GM23338 (cell line): Measurements from ENCODE around the gene GNAI3. TPM values are rescaled to one million over a fixed set of nuclear protein-coding genes. Genes with fewer than 3 reads are reported as not detected.

Source experiments
- ATAC-seq: fragments of 200-7000 bp; cut with Tn5 transposase; 3 replicates; pipeline ENCODE4 v1.9.1; 2020
- DNase-seq: peaks from one replicate; pipeline ENCODE4 v3.0.0-alpha.2; 2015; ENCODE audit warnings: low spot score
- H2AFZ ChIP-seq: fragments of 200-600 bp; sonication (generic); 2 replicates; pipeline ENCODE4 v1.8.0; 2016; ENCODE audit warnings: antibody characterized with exemption, mild to moderate bottlenecking, moderate library complexity
- H3F3A ChIP-seq: fragments of 200-600 bp; sonication (generic); replicated peaks from 2 replicates; pipeline ENCODE4 v1.8.0; 2017; ENCODE audit warnings: antibody characterized with exemption, mixed run types, low read depth
- H3K27ac ChIP-seq: fragments of 200-600 bp; sonication (generic); 2 replicates; pipeline ENCODE4 v1.6.1; 2016; ENCODE audit warnings: low read depth
- H3K27me3 ChIP-seq: fragments of 200-600 bp; sonication (generic); 2 replicates; pipeline ENCODE4 v1.8.0; 2016; ENCODE audit warnings: mild to moderate bottlenecking, mixed run types, moderate library complexity; ENCODE audit not compliant: insufficient read depth
- H3K36me3 ChIP-seq: fragments of 200-600 bp; sonication (generic); 2 replicates; pipeline ENCODE4 v1.8.0; 2016; ENCODE audit warnings: mild to moderate bottlenecking; ENCODE audit not compliant: insufficient read depth
- H3K4me1 ChIP-seq: fragments of 200-600 bp; sonication (generic); 2 replicates; pipeline ENCODE4 v1.8.0; 2016; ENCODE audit warnings: mild to moderate bottlenecking, moderate library complexity; ENCODE audit not compliant: insufficient read depth
- H3K4me2 ChIP-seq: fragments of 200-600 bp; sonication (generic); 2 replicates; pipeline ENCODE4 v1.7.1; 2017; ENCODE audit warnings: mixed run types
- H3K4me3 ChIP-seq: fragments of 200-600 bp; sonication (generic); 2 replicates; pipeline ENCODE4 v1.6.1; 2016; ENCODE audit warnings: mixed run types
- H3K79me2 ChIP-seq: fragments of 200-600 bp; sonication (generic); replicated peaks from 2 replicates; pipeline ENCODE4 v1.8.0; 2017; ENCODE audit warnings: mild to moderate bottlenecking; ENCODE audit not compliant: insufficient read depth
- H3K9me2 ChIP-seq: fragments of 200-600 bp; sonication (generic); 2 replicates; pipeline ENCODE4 v1.8.0; 2017; ENCODE audit not compliant: insufficient read depth
- H4K20me1 ChIP-seq: fragments of 200-600 bp; sonication (generic); replicated peaks from 2 replicates; pipeline ENCODE4 v1.8.0; 2017; ENCODE audit warnings: mild to moderate bottlenecking; ENCODE audit not compliant: insufficient read depth
- H3K27ac Mint-ChIP-seq: 2 replicates; pipeline ENCODE4 v1.8.0; 2020; ENCODE audit warnings: inconsistent platforms, mild to moderate bottlenecking, moderate library complexity, mixed read lengths
- H3K27me3 Mint-ChIP-seq: 3 replicates; pipeline ENCODE4 v1.8.0; 2022; ENCODE audit warnings: low read depth, mild to moderate bottlenecking, moderate library complexity, mixed read lengths, inconsistent platforms; ENCODE audit not compliant: insufficient read depth, poor library complexity
- H3K36me3 Mint-ChIP-seq: 3 replicates; pipeline ENCODE4 v1.8.0; 2021; ENCODE audit warnings: low read depth, mild to moderate bottlenecking, inconsistent platforms, moderate library complexity, mixed read lengths
- H3K4me1 Mint-ChIP-seq: 3 replicates; pipeline ENCODE4 v1.8.0; 2020; ENCODE audit warnings: mild to moderate bottlenecking, inconsistent platforms, mixed read lengths
- H3K4me3 Mint-ChIP-seq: 3 replicates; pipeline ENCODE4 v1.8.0; 2021; ENCODE audit warnings: moderate library complexity, mild to moderate bottlenecking, inconsistent platforms, mixed read lengths
- H3K9me3 Mint-ChIP-seq: 3 replicates; pipeline ENCODE4 v1.8.0; 2020; ENCODE audit warnings: moderate library complexity, mild to moderate bottlenecking, inconsistent platforms, mixed read lengths
- CREB1 ChIP-seq: fragments of 250-450 bp; sonication (Bioruptor Pico); IDR thresholded peaks from 2 replicates; pipeline ENCODE4 v1.5.0; 2020; ENCODE audit warnings: low read depth, mild to moderate bottlenecking, moderate library complexity
- ETS1 ChIP-seq: IDR thresholded peaks from 2 replicates; pipeline ENCODE4 v1.6.1; 2016; ENCODE audit warnings: antibody characterized with exemption
- EZH2 ChIP-seq: fragments of 200-600 bp; sonication (generic); IDR thresholded peaks from one replicate; pipeline ENCODE4 v1.8.0; 2017; ENCODE audit warnings: antibody characterized with exemption, mild to moderate bottlenecking, low read depth; ENCODE audit not compliant: unreplicated experiment
- EZH2phosphoT487 ChIP-seq: fragments of 200-600 bp; sonication (generic); IDR thresholded peaks from one replicate; pipeline ENCODE4 v1.8.1; 2018; ENCODE audit warnings: antibody characterized with exemption; ENCODE audit not compliant: unreplicated experiment
- JUNB ChIP-seq: IDR thresholded peaks from one replicate; pipeline ENCODE4 v1.6.1; 2016; ENCODE audit warnings: antibody characterized with exemption; ENCODE audit not compliant: unreplicated experiment
- NANOG ChIP-seq: IDR thresholded peaks from 2 replicates; pipeline ENCODE4 v1.6.1; 2016; ENCODE audit warnings: antibody characterized with exemption, borderline replicate concordance
- POLR2AphosphoS5 ChIP-seq: IDR thresholded peaks from 2 replicates; pipeline ENCODE4 v1.6.1; 2016; ENCODE audit warnings: antibody characterized with exemption, low read depth
- STAT1 ChIP-seq: IDR thresholded peaks from one replicate; pipeline ENCODE4 v1.6.1; 2016; ENCODE audit warnings: antibody characterized with exemption; ENCODE audit not compliant: unreplicated experiment
- ZNF114 ChIP-seq: fragments of 250-450 bp; sonication (Bioruptor Pico); IDR thresholded peaks from 2 replicates; pipeline ENCODE4 v1.5.0; 2020; ENCODE audit warnings: mild to moderate bottlenecking, moderate library complexity
- ZNF331 ChIP-seq: fragments of 250-450 bp; sonication (Bioruptor Pico); IDR thresholded peaks from 2 replicates; pipeline ENCODE4 v1.5.0; 2020; ENCODE audit warnings: low read depth, mild to moderate bottlenecking, moderate library complexity
- polyA plus RNA-seq: library from polyadenylated mRNA; unstranded; fragments of >200 nt; fragmentation: Nextera tagmentation; extraction: Ambion mirVana; gene quantifications from 2 replicates; pipeline ENCODE4 v1.2.1, GENCODE V29; 2016
- total RNA-seq: library from RNA; depleted of rRNA; stranded (reverse); fragments of >200 nt; shearing (Covaris generic); gene quantifications from 2 replicates; pipeline ENCODE4 v1.2.3, GENCODE V29; 2014
- TF ChIP-seq, protein P1 (sequence below): fragments of 250-450 bp; sonication (Bioruptor Pico); IDR thresholded peaks from 2 replicates; pipeline ENCODE4 v1.5.0; 2020; ENCODE audit warnings: mild to moderate bottlenecking, moderate library complexity
- TF ChIP-seq, protein P2 (sequence below), 2 experiments: fragments of 200-600 bp in 1 of 2; sonication (generic) in 1 of 2; conservative IDR thresholded peaks; 2 replicates each; pipeline versions ENCODE4 v1.5.1 to v1.6.1; 2016 to 2017; ENCODE audit warnings: antibody characterized with exemption in 2 of 2, low read depth in 2 of 2, mild to moderate bottlenecking in 2 of 2, moderate library complexity in 1 of 2
- TF ChIP-seq, protein P3 (sequence below): IDR thresholded peaks from one replicate; pipeline ENCODE4 v1.6.1; 2018; ENCODE audit warnings: antibody characterized with exemption; ENCODE audit not compliant: unreplicated experiment

The GNAI3 gene
- total and polyA plus RNA-seq, 2 experiments from 2014 or later, result 4.5 to 10.2 TPM

DNA sequence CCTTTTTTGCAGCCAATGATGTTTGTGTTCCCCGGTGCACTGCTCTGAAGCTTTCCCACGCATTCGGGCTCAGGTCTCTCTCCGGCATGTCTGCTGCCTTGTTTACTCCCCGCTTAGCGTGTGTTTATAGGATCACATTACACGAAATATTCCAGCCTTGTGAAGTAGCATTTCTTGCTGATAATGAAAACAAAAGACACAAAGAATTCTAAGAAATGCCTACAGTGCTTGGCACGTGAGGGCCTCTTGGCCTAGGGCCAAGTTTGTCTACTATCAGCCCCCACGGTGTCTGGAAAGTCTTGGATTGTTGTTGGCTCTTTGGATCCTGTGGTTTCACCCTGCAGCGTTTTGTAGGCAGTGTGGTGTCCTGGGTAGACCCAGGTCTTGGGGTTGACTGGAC, 96.3 kb downstream of the GNAI3 start:
- DNase-seq (no peak), ATAC-seq (no peak)
- H3K4me2 ChIP-seq, result no peak overlapping the region
- no peaks in the 10 kb centered on the region for H3K4me1 ChIP-seq
- no peaks in the 10 kb centered on the region for H3K36me3 ChIP-seq
- no peak for TF ChIP-seq STAT1
- TF ChIP-seq ZNF331 (CRISPR knock-in tag), result no peak
- TF ChIP-seq, protein P1, sequence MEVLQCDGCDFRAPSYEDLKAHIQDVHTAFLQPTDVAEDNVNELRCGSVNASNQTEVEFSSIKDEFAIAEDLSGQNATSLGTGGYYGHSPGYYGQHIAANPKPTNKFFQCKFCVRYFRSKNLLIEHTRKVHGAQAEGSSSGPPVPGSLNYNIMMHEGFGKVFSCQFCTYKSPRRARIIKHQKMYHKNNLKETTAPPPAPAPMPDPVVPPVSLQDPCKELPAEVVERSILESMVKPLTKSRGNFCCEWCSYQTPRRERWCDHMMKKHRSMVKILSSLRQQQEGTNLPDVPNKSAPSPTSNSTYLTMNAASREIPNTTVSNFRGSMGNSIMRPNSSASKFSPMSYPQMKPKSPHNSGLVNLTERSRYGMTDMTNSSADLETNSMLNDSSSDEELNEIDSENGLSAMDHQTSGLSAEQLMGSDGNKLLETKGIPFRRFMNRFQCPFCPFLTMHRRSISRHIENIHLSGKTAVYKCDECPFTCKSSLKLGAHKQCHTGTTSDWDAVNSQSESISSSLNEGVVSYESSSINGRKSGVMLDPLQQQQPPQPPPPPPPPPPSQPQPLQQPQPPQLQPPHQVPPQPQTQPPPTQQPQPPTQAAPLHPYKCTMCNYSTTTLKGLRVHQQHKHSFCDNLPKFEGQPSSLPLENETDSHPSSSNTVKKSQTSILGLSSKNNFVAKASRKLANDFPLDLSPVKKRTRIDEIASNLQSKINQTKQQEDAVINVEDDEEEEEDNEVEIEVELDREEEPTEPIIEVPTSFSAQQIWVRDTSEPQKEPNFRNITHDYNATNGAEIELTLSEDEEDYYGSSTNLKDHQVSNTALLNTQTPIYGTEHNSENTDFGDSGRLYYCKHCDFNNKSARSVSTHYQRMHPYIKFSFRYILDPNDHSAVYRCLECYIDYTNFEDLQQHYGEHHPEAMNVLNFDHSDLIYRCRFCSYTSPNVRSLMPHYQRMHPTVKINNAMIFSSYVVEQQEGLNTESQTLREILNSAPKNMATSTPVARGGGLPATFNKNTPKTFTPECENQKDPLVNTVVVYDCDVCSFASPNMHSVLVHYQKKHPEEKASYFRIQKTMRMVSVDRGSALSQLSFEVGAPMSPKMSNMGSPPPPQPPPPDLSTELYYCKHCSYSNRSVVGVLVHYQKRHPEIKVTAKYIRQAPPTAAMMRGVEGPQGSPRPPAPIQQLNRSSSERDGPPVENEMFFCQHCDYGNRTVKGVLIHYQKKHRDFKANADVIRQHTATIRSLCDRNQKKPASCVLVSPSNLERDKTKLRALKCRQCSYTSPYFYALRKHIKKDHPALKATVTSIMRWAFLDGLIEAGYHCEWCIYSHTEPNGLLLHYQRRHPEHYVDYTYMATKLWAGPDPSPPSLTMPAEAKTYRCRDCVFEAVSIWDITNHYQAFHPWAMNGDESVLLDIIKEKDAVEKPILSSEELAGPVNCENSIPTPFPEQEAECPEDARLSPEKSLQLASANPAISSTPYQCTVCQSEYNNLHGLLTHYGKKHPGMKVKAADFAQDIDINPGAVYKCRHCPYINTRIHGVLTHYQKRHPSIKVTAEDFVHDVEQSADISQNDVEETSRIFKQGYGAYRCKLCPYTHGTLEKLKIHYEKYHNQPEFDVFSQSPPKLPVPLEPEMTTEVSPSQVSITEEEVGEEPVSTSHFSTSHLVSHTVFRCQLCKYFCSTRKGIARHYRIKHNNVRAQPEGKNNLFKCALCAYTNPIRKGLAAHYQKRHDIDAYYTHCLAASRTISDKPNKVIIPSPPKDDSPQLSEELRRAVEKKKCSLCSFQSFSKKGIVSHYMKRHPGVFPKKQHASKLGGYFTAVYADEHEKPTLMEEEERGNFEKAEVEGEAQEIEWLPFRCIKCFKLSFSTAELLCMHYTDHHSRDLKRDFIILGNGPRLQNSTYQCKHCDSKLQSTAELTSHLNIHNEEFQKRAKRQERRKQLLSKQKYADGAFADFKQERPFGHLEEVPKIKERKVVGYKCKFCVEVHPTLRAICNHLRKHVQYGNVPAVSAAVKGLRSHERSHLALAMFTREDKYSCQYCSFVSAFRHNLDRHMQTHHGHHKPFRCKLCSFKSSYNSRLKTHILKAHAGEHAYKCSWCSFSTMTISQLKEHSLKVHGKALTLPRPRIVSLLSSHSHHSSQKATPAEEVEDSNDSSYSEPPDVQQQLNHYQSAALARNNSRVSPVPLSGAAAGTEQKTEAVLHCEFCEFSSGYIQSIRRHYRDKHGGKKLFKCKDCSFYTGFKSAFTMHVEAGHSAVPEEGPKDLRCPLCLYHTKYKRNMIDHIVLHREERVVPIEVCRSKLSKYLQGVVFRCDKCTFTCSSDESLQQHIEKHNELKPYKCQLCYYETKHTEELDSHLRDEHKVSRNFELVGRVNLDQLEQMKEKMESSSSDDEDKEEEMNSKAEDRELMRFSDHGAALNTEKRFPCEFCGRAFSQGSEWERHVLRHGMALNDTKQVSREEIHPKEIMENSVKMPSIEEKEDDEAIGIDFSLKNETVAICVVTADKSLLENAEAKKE (CRISPR knock-in tag), result no peak
- TF ChIP-seq ZNF114 (CRISPR knock-in tag), result no peak
- TF ChIP-seq EZH2phosphoT487, result no peak
- TF ChIP-seq, protein P2, sequence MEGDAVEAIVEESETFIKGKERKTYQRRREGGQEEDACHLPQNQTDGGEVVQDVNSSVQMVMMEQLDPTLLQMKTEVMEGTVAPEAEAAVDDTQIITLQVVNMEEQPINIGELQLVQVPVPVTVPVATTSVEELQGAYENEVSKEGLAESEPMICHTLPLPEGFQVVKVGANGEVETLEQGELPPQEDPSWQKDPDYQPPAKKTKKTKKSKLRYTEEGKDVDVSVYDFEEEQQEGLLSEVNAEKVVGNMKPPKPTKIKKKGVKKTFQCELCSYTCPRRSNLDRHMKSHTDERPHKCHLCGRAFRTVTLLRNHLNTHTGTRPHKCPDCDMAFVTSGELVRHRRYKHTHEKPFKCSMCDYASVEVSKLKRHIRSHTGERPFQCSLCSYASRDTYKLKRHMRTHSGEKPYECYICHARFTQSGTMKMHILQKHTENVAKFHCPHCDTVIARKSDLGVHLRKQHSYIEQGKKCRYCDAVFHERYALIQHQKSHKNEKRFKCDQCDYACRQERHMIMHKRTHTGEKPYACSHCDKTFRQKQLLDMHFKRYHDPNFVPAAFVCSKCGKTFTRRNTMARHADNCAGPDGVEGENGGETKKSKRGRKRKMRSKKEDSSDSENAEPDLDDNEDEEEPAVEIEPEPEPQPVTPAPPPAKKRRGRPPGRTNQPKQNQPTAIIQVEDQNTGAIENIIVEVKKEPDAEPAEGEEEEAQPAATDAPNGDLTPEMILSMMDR (conservative IDR thresholded peaks at IDR 0.05; ENCODE audit: low read depth in 2 of 2), result no peak
- no peak for TF ChIP-seq JUNB
- TF ChIP-seq POLR2AphosphoS5, result no peak
- no peak for TF ChIP-seq CREB1 (CRISPR knock-in tag)
- no peak for TF ChIP-seq ETS1
- TF ChIP-seq EZH2, result no peak
- no peak for TF ChIP-seq NANOG
- TF ChIP-seq, protein P3, sequence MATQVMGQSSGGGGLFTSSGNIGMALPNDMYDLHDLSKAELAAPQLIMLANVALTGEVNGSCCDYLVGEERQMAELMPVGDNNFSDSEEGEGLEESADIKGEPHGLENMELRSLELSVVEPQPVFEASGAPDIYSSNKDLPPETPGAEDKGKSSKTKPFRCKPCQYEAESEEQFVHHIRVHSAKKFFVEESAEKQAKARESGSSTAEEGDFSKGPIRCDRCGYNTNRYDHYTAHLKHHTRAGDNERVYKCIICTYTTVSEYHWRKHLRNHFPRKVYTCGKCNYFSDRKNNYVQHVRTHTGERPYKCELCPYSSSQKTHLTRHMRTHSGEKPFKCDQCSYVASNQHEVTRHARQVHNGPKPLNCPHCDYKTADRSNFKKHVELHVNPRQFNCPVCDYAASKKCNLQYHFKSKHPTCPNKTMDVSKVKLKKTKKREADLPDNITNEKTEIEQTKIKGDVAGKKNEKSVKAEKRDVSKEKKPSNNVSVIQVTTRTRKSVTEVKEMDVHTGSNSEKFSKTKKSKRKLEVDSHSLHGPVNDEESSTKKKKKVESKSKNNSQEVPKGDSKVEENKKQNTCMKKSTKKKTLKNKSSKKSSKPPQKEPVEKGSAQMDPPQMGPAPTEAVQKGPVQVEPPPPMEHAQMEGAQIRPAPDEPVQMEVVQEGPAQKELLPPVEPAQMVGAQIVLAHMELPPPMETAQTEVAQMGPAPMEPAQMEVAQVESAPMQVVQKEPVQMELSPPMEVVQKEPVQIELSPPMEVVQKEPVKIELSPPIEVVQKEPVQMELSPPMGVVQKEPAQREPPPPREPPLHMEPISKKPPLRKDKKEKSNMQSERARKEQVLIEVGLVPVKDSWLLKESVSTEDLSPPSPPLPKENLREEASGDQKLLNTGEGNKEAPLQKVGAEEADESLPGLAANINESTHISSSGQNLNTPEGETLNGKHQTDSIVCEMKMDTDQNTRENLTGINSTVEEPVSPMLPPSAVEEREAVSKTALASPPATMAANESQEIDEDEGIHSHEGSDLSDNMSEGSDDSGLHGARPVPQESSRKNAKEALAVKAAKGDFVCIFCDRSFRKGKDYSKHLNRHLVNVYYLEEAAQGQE, result no peak
- no peak overlapping the region for H2AFZ ChIP-seq
- no peak overlapping the region for H3K27ac ChIP-seq
- H4K20me1 ChIP-seq, result no peaks in the 10 kb centered on the region; the same call in 1 of the 2 replicates
- Mint-ChIP-seq H3K4me1 (peaks cover 3% of the 10 kb centered on the region), H3K27me3 (peaks cover 7% of the 10 kb centered on the region), H3K4me3 (no peak overlapping the region), H3K9me3 (no peaks in the 10 kb centered on the region), H3K27ac (no peak overlapping the region), H3K36me3 (no peaks in the 10 kb centered on the region)
- H3K79me2 ChIP-seq, result no peaks in the 10 kb centered on the region
- 0 out of 2 replicates have a peak, but pooled peaks cover 6% of the 10 kb centered on the region for H3F3A ChIP-seq
- no peak overlapping the region for H3K4me3 ChIP-seq
- H3K27me3 ChIP-seq, result no peaks in the 10 kb centered on the region
- no peaks in the 10 kb centered on the region for H3K9me2 ChIP-seq
